HG03103 (cell line): ENCODE data around the gene AMIGO3.
"Not testable (repeated sequence)": the region's sequence is repeated elsewhere in the genome, so short reads cannot be mapped to it uniquely, and the experiment has no call there.

Source experiments
- ATAC-seq: cut with Tn5 transposase; IDR thresholded peaks from one replicate; pipeline ENCODE4 v1.9.1; 2021; ENCODE audit warnings: low read depth; ENCODE audit not compliant: unreplicated experiment

Gene AMIGO3

DNA sequence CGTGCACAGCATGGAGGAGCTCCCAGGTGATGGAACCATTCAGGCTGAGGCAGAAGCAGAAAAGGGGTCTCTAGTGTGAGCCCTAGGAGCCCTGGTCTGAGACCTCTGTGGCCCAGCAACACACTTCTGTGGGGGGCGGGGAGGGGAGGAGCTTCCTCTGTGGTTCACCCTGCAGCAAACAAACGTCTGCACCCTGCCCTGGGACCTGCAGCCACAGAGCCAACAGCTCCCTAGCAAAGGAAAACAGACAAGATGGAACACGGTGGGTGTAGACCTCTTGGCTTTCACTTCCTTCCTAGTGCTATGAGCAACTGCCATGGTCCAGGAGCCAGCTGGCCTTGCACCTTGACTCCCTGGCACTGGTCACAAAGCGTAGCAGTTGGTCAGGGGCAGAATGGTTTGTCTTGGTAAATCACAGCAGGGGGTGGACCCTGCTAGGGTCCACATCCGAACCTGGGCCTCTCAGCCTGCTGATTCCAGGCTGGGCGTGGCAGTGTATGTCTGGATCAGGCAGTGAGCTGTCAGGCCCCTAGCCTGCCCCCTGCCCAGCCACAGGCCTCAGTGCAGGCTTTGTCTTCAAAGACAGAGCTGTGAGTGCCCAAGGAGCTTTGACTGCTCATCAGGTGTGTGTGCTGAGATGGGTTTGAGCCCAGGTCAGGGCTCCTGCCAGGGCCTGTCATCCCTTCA lies 6.7 kb downstream of the AMIGO3 start:
- ATAC-seq: no peak

DNA sequence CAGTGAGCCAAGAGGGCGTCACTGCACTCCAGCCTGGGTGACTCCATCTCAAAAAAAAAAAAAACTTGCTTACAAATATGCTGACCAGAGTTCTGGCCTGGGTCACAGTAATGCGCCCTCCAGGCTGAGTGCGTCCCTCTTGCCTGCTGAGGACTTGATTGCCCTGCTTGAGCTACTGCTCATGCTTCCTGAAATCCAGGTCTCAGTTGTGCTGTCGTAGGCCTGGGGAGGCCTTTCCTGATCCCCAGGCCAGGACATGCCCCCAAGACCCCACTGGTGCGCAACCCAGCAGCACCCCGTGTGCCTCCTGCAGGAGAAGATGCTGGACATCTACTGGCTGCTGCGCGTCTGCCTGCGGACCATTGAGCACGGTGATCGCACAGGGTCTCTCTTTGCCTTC lies 7.3 kb downstream of the AMIGO3 start:
- no peak for ATAC-seq

DNA sequence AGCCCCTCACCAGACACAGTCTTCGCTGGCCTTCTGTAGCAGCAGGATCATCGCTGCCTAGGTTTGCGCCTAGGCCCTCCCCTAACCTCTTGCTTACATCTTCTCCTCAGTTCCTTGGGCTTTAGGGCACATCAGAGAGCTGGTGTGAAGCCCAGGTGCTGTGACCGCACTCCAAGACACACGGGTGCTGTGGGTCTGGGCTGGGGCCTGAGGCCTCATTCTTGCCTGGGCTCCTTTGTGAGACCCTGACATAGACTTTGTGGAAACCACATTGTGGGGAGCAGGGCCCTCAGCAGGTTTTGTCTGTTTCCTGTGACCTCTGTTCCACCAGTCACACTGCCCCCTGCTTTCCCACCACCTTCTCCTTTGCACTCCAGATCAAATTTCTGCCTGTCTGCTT lies 8.0 kb downstream of the AMIGO3 start:
- no peak for ATAC-seq

DNA sequence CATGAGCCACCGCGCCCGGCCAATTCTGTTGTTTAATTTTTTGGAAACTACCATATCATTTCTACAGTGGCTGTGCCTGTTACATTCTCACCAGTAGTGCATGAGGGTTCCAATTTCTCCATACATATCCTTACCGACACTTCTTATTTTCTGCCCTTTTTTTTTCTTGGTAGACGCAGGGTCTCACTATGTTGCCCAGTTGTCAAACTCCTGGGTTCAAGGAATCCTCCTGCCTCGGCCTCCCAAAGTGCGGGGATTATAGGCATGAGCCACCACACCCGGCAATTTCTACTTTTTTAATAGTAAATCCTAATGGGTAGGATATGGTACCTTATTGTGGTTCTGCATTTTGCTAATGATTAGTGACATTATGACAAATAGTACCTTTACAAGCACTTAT lies 9.6 kb downstream of the AMIGO3 start:
- ATAC-seq: no peak

DNA sequence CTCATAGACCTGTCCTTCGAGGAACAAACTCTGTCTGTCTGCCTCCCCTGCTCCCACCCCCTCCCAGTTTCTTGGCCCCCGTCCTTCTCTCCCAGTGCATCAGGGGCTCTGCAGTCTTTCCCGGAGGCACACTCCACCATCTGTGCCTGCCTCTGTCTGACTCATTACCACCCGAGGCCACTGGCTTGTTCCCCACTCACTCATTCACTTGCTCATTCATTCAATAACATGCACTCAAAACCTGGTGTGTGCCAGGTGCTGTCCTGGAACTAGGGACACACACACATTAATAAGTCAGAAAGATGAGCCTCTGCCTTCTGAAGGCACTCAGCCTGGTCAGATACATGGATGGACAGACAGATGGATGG lies 12.4 kb downstream of the AMIGO3 start:
- no peak for ATAC-seq

DNA sequence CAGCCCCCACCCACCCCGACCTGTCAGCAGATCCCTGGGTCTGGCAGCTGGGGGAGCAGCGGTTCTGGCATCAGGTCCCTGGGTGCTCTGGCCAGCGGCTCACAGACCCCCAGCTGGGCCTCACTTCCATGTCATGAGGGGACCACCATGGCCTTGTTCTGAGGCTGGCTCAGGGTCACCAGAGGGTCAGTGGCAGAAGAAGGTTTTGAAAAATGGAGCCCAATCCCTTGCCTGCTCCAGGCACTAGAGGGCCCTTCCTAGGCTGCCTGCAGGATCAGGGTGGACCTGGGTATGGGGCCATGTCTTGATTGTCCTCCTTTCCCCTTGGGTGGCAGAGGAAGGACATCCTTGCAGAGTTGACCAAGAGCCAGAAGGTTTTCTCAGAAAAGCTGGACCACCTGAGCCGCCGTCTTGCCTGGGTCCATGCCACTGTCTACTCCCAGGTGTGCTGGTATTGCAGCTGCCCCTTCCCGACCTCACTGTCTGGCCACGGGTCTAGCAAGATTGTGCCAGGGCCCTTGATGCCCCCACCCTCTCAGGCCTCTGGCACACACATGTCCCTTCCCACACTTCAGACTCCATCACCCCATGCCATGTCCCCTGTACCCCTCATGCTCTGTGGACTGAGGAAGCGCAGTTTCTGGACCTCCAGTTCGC lies 12.9 kb downstream of the AMIGO3 start:
- no peak for ATAC-seq

DNA sequence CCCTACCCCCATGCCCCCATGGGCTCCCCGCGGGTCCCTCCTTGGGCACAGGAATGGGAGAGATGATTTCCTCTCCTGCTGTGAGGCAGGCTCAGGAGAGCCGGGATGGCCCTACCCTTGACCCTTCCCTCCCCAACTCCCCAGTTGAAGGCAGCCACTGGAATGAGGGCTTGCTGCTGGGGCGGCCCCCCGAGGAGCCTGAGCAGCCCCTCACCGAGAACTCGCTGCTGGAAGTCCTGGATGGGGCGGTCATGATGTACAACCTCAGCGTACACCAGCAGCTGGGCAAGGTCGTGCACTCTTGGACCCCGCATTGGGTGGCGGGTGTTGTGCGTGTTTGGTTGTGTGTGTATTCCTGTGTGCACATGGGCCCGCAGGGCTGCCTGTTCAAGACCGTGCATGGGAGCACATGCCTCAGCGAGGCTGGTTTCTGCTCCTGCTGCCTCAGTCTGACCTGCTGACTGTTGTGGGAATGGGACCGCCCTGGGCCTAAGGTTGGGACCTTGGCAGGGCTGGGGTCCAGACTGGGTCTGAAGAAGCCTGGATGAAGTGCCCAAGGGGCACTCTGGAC lies 14.0 kb downstream of the AMIGO3 start:
- no peak for ATAC-seq

DNA sequence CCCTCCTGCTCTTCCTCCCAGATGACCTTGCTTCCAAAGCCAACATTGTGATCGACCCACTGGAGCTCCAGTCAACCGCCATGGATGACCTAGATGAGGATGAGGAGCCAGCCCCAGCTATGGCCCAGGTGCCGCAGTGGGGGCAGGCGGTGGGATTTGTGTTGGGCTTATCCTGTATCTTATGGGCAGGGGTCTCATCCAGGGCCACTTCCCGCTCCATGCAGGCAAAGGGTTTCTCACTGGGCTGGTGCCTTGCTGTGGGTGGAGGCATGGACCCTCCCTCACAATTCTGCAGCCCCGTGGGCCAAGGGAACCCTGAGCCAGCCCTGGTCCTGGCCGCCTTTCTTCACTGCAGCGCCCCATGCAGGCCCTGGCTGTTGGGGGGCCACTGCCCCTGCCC lies 14.9 kb downstream of the AMIGO3 start:
- ATAC-seq: no peak

DNA sequence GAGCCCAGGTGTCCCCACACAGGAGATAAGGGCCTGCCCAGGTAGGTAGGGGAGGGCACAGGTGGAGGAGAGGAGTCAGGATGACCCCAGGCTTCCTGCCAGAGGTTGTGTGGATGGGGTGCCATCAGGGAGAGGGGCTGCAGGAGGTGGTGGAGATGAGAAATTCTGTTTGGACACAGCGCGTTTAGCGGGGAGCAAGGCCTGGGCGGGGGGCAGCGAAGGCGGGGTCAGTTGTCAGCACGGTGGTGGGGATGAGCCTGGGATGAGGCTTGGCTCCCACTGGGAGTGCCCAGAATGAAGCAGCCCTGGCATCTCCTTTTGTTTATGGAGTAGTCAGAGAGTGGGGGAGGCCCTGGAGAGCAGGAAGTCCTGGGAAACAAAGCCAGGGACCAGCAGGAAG lies 15.5 kb downstream of the AMIGO3 start:
- no peak for ATAC-seq

DNA sequence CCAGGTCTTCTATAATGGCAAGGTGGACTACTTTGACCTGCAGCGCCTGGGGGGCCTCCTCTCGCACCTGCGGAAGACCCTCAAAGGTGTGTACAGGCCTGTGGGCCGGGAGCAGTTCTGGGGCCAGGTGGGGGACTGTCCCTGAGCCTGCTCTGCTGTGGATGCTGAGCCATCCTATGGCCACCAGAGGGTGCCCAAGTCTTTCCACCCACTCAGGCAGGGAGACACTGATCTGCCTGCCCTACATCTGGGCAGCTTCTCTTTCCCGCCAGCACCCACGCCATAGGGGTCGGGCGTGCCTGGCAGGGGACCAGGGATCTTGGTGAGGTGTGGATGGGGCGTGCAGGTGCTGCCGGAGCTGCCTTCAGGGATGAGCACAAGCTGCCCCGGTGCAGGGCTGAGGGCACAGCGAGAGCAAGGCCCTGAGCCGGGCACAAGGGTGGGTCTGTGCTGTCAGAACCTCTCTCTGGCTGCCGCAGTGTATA lies 16.0 kb downstream of the AMIGO3 start:
- no peak for ATAC-seq

DNA sequence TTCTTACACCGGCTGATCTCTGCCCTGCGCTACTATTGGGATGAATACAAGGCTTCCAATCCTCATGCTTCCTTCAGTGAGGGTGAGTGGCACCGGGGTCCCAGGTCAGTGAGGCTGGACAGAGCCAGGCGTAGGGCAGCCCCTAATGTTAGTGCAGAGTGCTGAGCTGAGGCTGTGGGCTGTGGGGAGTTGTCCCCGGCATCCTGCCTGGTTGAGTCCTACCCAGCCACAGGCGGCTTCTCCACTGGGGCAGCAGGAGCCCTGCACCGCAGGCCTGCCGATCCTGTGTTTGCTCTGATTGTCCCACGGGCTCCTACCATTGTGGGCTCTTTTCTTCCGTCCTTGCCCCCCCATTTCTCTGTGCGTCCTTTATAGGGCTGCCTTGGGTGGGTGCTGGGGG lies 16.8 kb downstream of the AMIGO3 start:
- no peak for ATAC-seq

DNA sequence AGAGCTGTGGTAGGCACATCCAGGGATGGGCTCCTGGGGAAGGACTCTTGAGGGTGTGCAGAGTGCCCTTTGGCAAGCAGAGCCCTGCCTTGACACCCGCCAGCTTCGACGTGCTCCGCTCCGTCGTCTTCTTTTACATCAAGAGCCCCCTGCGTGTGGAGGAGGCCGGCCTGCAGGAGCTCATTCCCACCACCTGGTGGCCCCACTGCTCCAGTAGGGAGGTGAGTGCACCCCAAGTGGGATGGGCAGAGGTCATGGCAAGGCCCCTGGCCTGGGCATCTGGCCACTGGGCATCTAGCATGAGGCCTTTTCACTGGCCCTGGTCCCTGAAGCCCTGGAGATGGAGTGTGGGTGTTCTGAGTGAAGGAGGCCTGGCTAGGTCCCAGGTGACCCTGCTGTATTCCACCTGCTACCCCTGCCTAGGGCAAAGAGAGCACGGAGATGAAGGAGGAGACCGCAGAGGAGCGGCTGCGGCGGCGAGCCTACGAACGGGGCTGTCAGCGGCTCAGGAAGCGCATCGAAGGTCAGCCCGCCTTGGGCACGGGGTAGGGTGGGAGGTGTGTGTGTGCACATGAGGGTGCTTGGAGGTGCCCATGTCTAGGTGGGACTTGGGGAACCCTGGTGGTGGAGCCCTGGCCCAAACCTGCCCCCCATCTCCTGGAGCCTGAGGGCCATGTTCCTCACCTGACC lies 18.0 kb downstream of the AMIGO3 start:
- ATAC-seq: no peak

DNA sequence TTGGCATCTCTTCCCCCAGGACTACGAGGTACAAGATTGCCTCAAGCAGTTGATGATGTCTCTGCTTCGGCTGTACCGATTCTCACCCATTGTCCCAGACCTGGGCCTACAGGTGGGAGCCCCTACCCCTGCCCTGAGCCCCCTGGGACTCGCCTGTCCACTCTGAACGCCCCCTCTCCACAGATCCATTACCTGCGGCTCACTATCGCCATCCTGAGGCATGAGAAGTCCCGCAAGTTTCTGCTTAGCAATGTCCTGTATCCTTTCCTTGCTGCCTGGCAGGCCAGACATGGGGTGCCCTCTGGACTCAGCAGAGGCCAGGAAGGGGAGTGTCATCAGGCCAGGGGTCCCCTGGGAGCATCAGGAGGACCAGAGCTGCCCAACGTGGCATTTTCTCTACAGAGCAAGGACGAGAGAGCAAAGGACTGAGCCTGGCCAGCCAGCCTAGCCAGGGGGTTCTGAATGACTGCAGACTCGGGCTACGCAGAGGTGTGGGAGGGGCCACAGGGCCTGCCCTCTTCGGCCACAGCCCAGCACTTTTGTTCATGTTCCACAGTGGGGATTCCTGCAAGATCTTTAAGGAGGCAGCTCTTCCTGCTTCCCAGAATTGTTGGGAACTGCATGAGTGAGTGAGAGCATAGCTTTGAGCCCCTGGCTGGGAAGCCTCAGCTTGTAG lies 18.9 kb downstream of the AMIGO3 start:
- no peak for ATAC-seq

DNA sequence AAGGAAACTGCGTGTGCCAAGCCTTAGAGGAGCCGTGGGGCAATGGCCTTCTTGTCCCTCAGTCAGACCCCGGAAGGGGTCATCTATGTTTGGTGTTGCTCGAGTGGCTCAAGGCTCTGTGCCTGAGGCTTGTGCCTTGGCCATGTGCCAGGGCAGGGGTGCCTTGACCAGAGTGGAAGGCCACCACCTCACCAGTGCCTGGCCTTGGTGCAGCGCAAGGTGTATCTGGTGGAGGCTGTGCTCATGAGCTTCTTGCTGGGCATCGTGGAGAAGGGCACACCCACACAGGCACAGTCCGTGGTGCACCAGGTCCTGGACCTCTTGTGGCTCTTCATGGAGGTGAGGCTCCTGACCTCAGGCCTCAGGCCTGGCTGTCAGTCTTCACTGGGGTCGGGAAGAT lies 19.5 kb downstream of the AMIGO3 start:
- ATAC-seq: no peak

DNA sequence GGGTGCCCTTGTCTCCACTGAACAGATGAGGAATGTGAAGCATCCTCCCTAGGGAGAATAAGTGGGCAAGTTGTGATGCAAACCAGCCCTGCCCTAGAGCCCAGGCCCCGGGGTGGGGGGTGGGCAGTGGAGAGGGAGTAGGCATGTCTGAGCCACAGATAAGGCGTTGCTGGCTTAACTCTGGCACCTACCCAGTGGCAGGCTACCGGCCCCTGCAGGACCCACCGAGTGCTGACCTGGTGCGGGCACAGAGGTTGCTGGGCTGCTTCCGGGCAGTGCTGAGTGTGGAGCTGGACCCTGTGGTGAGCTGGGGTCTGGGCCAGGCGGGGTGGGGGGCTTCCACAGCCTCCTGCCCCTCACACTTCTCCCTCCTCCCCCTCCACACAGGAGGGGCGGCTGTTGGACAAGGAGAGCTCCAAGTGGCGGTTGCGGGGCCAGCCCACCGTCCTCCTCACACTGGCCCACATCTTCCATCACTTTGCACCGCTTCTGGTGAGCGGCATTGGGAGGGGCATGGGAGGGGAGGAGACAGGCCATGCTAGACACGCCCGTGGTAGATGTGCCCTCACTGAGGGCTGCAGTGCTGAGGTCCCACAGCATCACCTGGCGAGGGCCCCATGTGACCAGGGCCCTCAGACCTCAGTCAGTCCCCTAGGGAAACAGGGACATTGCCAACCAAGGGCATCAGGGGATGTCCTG lies 20.1 kb downstream of the AMIGO3 start:
- ATAC-seq: no peak

DNA sequence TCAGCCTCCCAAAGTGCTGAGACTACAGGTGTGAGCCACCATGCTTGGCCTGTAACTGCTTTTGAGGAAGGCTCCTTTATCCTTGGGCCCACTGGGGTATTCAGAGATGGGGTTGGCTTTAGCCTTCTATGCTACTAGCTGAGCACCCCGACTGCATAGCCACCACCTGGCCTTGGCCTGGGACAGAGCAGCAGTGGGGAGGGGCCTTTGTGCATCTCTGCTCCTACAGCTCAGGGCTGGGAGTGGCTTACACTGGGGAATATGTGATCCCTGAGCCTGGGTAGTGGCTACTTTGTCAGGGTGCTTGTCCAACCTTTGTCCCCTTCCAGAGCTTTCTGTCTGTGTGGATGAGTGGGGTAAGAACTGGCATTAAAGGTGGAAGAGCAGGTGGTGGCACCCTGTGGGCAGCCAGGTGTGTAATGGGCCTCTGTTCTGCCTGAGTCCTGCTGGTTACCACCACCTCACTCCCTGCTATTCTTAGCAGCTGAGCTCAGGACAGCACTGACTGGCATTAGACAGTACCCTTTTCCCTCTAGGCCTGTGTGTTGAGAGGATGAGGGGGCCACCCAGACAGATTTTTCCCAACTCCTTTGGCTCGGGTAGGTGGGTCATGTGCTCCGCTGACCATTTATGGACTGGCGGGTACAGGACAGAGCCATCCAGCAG lies 24.0 kb downstream of the AMIGO3 start:
- not testable (repeated sequence) for ATAC-seq

DNA sequence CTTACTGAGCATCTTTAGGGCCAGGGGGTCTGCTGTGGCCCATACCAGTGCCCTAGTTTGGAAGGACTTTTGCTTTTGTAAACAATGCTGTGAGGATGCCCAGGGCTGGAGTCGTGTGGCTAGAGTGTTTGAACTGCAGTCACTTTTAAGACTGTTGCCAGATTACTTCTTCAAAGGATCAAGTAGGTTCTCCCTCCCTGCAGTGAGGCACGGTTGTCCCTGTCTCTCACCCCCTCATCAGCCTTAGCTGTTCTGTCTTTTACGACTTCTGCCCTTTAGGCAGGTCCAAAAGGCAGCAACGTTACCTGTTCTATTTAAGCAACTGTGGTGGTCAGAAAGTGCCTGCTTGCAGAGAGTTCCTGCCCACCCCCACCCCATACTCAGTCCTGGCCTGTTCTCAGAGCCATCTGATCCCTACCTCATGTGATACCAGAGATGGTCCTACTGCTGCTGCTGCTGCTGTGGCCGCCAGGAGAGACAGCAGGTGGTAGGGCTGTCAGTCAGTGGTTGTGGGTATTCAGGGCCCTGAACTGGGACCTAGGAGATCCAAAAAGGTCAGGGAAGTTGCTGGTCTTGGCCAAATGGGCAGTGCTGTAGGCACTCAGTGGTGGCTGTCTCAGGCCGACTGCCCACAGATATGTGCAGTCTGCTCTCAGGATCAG lies 24.9 kb downstream of the AMIGO3 start:
- ATAC-seq: not testable (repeated sequence)

DNA sequence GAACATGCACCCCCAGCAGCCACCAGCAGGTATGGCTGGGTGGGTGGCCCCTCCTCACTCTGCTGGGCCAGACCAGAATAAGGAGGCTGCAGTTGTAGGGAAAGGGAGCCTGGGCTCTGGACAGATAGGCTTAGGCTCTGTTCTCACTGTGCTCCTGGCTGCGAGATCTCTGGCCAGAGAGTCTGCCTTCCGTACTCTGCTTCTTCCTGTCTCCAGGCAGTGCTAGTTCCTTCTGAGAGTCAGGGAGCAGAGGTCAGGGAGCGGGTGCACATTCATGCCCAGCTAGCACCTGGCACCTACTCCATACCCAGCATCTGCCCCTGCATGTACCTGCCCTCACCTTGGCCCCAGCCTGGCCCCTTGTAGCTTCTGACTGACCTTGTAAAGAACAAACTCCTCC lies 28.0 kb downstream of the AMIGO3 start:
- not testable (repeated sequence) for ATAC-seq

DNA sequence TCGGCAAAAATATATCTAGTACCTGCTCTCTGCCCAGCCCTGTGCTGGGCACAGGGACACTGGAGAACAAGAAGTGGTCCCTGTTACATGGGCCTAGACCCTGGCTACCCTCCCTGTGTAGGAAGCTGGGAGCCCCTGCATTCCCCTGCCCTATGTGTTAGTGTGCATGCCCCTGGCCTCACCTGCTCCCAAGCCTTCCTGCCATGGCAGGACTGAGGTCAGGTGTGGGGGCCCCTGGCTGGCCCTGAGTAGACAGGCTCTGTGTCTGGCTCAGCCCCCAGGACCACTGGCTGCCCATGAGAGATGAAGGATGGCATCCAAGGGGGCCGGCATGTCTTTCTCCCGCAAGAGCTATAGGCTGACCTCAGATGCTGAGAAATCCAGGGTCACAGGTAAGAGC lies 28.6 kb downstream of the AMIGO3 start:
- not testable (repeated sequence) for ATAC-seq
